ENCODE measurements around the gene CHFR.

DNA sequence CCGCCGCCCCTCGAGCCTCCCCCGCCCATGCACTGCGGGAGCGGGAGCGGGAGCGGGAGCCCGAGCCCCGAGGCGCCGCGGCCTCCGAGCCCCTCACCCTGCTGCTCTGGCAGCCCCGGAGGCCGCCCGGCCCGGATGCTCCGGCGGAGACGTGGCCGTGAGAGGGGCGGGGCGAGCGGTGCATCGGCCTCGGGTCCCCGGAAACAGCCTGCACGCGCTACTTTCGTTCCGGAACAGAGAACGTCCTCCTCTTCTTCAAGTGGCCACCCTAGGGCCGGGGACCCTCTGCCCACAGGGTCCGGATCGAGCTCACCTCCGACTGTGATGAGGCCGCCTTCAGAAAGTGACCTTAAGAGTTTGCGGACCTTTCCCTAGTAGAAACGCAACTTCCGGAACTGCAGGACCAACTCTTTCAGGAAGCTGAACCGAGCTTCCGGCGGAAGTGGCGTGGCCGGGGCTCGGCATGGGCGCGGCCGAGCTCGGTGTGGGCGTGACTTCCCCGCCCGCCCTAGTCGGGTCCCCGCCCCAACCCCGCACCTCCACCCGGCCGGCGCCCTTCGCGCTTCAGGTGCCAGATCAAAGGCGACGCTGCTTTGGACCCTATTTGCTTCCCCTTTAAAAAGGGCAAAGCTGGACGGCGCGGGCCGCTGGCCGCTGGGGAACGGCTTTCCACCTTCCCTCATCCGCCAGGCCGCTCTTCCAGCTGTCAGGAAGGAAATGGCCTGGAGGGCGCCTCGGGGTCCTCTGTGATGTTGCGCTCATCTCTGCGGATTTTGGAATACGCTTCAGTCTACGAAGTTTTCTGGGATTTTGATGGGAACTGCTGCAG is 58.5 kb downstream of the CHFR start, which contains the start of gene GOLGA3:
- TF ChIP-seq EZH2phosphoT487 (IDR thresholded peaks at IDR 0.05; ENCODE audit: borderline replicate concordance) (no peak), CTCF (conservative IDR thresholded peaks at IDR 0.05; ENCODE audit: low read length) (no peak)

Data from Loucy (cell line).